IMR-90 (cell line): ENCODE results near the gene DSCAM. TPM values are rescaled to one million over a fixed set of nuclear protein-coding genes. Genes with fewer than 3 reads are reported as not detected.

Experiments
- ATAC-seq: fragments of 200-7000 bp; cut with Tn5 transposase; 2 replicates; pipeline ENCODE4 v1.9.1; 2020; ENCODE audit warnings: low read depth, mild to moderate bottlenecking, moderate library complexity
- BruUV-seq: library from RNA; stranded (reverse); fragments of 400-500 nt; replicated peaks from 2 replicates; lab custom pipeline; 2021; lab: Mats Ljungman, UMichigan
- CTCF ChIA-PET: fragments of 300-600 bp; formaldehyde crosslinking; extraction: SDS; loops from one replicate; lab custom pipeline; 2021; ENCODE audit warnings: antibody characterized with exemption; lab: Yijun Ruan, JAX
- POLR2A ChIA-PET: fragments of 300-600 bp; sonication (Branson Sonifier 250); formaldehyde crosslinking; loops from one replicate; lab custom pipeline; 2022; ENCODE audit warnings: antibody characterized with exemption; ENCODE audit not compliant: unreplicated experiment; lab: Charles Lee
- DNase-seq: peaks from one replicate; pipeline ENCODE4 v3.0.0; 2013
- H2AFZ ChIP-seq: replicated peaks from 2 replicates; pipeline ENCODE3; 2013; ENCODE audit warnings: low read length, mild to moderate bottlenecking; ENCODE audit not compliant: poor library complexity
- H2AK5ac ChIP-seq: 2 replicates; pipeline ENCODE4 v1.6.1; 2013; ENCODE audit warnings: low read depth, low read length, inconsistent platforms
- H2AK9ac ChIP-seq: replicated peaks from 2 replicates; pipeline ENCODE3; 2013; ENCODE audit warnings: mild to moderate bottlenecking, low read depth, low read length, moderate library complexity; ENCODE audit not compliant: poor library complexity
- H2BK120ac ChIP-seq: 2 replicates; pipeline ENCODE4 v1.6.1; 2013; ENCODE audit warnings: low read depth, low read length, inconsistent platforms
- H2BK15ac ChIP-seq: 3 replicates; pipeline ENCODE4 v1.6.1; 2013; ENCODE audit warnings: low read depth, low read length, inconsistent platforms
- H2BK20ac ChIP-seq: 2 replicates; pipeline ENCODE4 v1.6.1; 2013; ENCODE audit warnings: low read depth, mild to moderate bottlenecking, inconsistent platforms, low read length, moderate library complexity
- H2BK5ac ChIP-seq: 2 replicates; pipeline ENCODE4 v1.6.1; 2013; ENCODE audit warnings: mild to moderate bottlenecking, low read depth, low read length, inconsistent platforms; ENCODE audit not compliant: poor library complexity, severe bottlenecking
- H3K14ac ChIP-seq: replicated peaks from 2 replicates; pipeline ENCODE4 v1.6.1; 2013; ENCODE audit warnings: low read depth, low read length, inconsistent platforms
- H3K18ac ChIP-seq: 2 replicates; pipeline ENCODE4 v1.6.1; 2013; ENCODE audit warnings: low read depth, low read length, control low read depth
- H3K23ac ChIP-seq: 2 replicates; pipeline ENCODE4 v1.6.1; 2013; ENCODE audit warnings: low read depth, low read length, inconsistent platforms
- H3K27ac ChIP-seq: 2 replicates; pipeline ENCODE4 v1.5.1; 2013; ENCODE audit warnings: mild to moderate bottlenecking, control low read depth, low read length; ENCODE audit not compliant: insufficient read depth
- H3K27me3 ChIP-seq: 2 replicates; pipeline ENCODE4 v1.6.1; 2013; ENCODE audit warnings: low read length; ENCODE audit not compliant: control insufficient read depth, insufficient read depth
- H3K36me3 ChIP-seq: 2 replicates; pipeline ENCODE4 v1.6.1; 2013; ENCODE audit warnings: low read length, mixed read lengths; ENCODE audit not compliant: control insufficient read depth, insufficient read depth
- H3K4ac ChIP-seq: 2 replicates; pipeline ENCODE4 v1.6.1; 2013; ENCODE audit warnings: low read depth, low read length, inconsistent platforms
- H3K4me1 ChIP-seq: 2 replicates; pipeline ENCODE4 v1.6.1; 2013; ENCODE audit warnings: low read length, mixed read lengths; ENCODE audit not compliant: control insufficient read depth, insufficient read depth
- H3K4me2 ChIP-seq: 2 replicates; pipeline ENCODE4 v1.6.1; 2013; ENCODE audit warnings: low read depth, mild to moderate bottlenecking, control low read depth, low read length, moderate library complexity
- H3K4me3 ChIP-seq: 2 replicates; pipeline ENCODE4 v1.5.1; 2013; ENCODE audit warnings: low read depth, mild to moderate bottlenecking, control low read depth, low read length, moderate library complexity; ENCODE audit not compliant: insufficient read depth
- H3K56ac ChIP-seq: 2 replicates; pipeline ENCODE4 v1.6.1; 2013; ENCODE audit warnings: low read length, inconsistent platforms; ENCODE audit not compliant: insufficient read depth; ENCODE audit errors: extremely low read depth
- H3K79me1 ChIP-seq, 2 experiments: 2 replicates each; pipeline ENCODE4 v1.6.1; 2013; ENCODE audit warnings: low read length in 2 of 2, inconsistent platforms in 1 of 2, low read depth in 1 of 2
- H3K9ac ChIP-seq: 2 replicates; pipeline ENCODE4 v1.6.1; 2013; ENCODE audit warnings: low read depth, low read length, control low read depth
- H3K9me1 ChIP-seq: 2 replicates; pipeline ENCODE4 v1.6.1; 2013; ENCODE audit warnings: low read length, inconsistent platforms; ENCODE audit not compliant: insufficient read depth
- H3K9me3 ChIP-seq: 2 replicates; pipeline ENCODE4 v1.6.1; 2013; ENCODE audit warnings: low read length; ENCODE audit not compliant: control insufficient read depth, insufficient read depth
- H4K20me1 ChIP-seq: 2 replicates; pipeline ENCODE4 v1.6.1; 2013; ENCODE audit warnings: low read length, inconsistent platforms; ENCODE audit not compliant: insufficient read depth
- H4K5ac ChIP-seq: 2 replicates; pipeline ENCODE4 v1.6.1; 2013; ENCODE audit warnings: mild to moderate bottlenecking, low read depth, low read length, control low read depth
- H4K8ac ChIP-seq, 2 experiments: 2 replicates each; pipeline ENCODE4 v1.6.1; 2013; ENCODE audit warnings: low read depth in 2 of 2, low read length in 2 of 2, control low read depth in 1 of 2, inconsistent platforms in 1 of 2
- H4K91ac ChIP-seq: 2 replicates; pipeline ENCODE4 v1.6.1; 2013; ENCODE audit warnings: low read depth, low read length, inconsistent platforms; ENCODE audit not compliant: insufficient read depth
- BHLHE40 ChIP-seq: fragments of 150-350 bp; IDR thresholded peaks from 2 replicates; pipeline ENCODE4 v1.6.1; 2016; ENCODE audit warnings: mild to moderate bottlenecking, low read depth, low read length
- CEBPB ChIP-seq: IDR thresholded peaks from 2 replicates; pipeline ENCODE4 v1.6.1; 2012; ENCODE audit warnings: low read depth, low read length, improper control_type of control experiment
- CHD1 ChIP-seq: IDR thresholded peaks from 2 replicates; pipeline ENCODE4 v1.6.1; 2012; ENCODE audit warnings: low read depth, low read length, improper control_type of control experiment
- FOS ChIP-seq: fragments of 150-350 bp; IDR thresholded peaks from 2 replicates; pipeline ENCODE4 v1.6.1; 2016; ENCODE audit warnings: low read depth, low read length
- MAFK ChIP-seq: IDR thresholded peaks from 2 replicates; pipeline ENCODE4 v1.6.1; 2012; ENCODE audit warnings: low read depth, low read length, improper control_type of control experiment
- MAZ ChIP-seq: IDR thresholded peaks from 2 replicates; pipeline ENCODE4 v1.6.1; 2012; ENCODE audit warnings: low read depth, mild to moderate bottlenecking, low read length, improper control_type of control experiment, moderate library complexity, borderline replicate concordance
- MXI1 ChIP-seq: IDR thresholded peaks from 2 replicates; pipeline ENCODE4 v1.6.1; 2012; ENCODE audit warnings: low read depth, mild to moderate bottlenecking, low read length, moderate library complexity, borderline replicate concordance
- NFE2L2 ChIP-seq: fragments of 150-350 bp; IDR thresholded peaks from 2 replicates; pipeline ENCODE4 v1.6.1; 2016; ENCODE audit warnings: low read depth, mild to moderate bottlenecking, low read length
- POLR2A ChIP-seq: IDR thresholded peaks from 2 replicates; pipeline ENCODE4 v1.6.1; 2012; ENCODE audit warnings: mild to moderate bottlenecking, low read depth, low read length
- RAD21 ChIP-seq: IDR thresholded peaks from 2 replicates; pipeline ENCODE4 v1.6.1; 2012; ENCODE audit warnings: low read length, improper control_type of control experiment
- RCOR1 ChIP-seq: IDR thresholded peaks from 2 replicates; pipeline ENCODE4 v1.6.1; 2012; ENCODE audit warnings: mild to moderate bottlenecking, low read length, improper control_type of control experiment; ENCODE audit not compliant: insufficient replicate concordance
- RFX5 ChIP-seq: IDR thresholded peaks from 2 replicates; pipeline ENCODE4 v1.8.0; 2012; ENCODE audit warnings: low read depth, mild to moderate bottlenecking, low read length, moderate library complexity
- SMC3 ChIP-seq: fragments of 150-350 bp; IDR thresholded peaks from 2 replicates; pipeline ENCODE4 v1.6.1; 2016; ENCODE audit warnings: low read depth, mild to moderate bottlenecking, antibody characterized with exemption, low read length, moderate library complexity
- WGBS, 2 experiments: methylation state at CpG; one replicate each; pipeline versions ENCODE4 v1.1.5 to v1.1.7; 2013; ENCODE audit warnings: missing lambda C conversion rate in 2 of 2; ENCODE audit not compliant: insufficient read length in 1 of 2; ENCODE audit errors: extremely low coverage in 2 of 2; 5-methylcytosine and 5-hydroxymethylcytosine counted together
- dilution Hi-C: fragments of 300-500 bp; cut with HindIII; formaldehyde crosslinking; loops from one replicate; pipeline ENCODE4 v1.14.3; 2018; ENCODE audit warnings: low sequenced_read_pairs; ENCODE audit not compliant: unreplicated experiment
- in situ Hi-C: fragments of 300-500 bp; cut with MboI; formaldehyde crosslinking; loops from 3 replicates; pipeline ENCODE4 v1.14.3; 2019; ENCODE audit warnings: low sequenced_read_pairs, inconsistent platforms, mixed read lengths
- intact Hi-C: fragments of 100-400 bp; cut with micrococcal nuclease; formaldehyde crosslinking; loops from 2 replicates; pipeline ENCODE4 v1.10.0; 2022
- polyA plus RNA-seq, 3 experiments: library from polyadenylated mRNA; depleted of rRNA; stranded (reverse); fragments of >200 nt; gene quantifications; 2 replicates each; pipeline ENCODE4 v1.2.3, GENCODE V29; 2012; ENCODE audit warnings: low replicate concordance in 1 of 3
- total RNA-seq: library from RNA; depleted of rRNA; stranded (reverse); fragments of >200 nt; gene quantifications from 2 replicates; pipeline ENCODE4 v1.2.3, GENCODE V29; 2012
- TF ChIP-seq, protein P1 (sequence below): fragments of 150-350 bp; IDR thresholded peaks from 2 replicates; pipeline ENCODE4 v1.6.1; 2016; ENCODE audit warnings: low read depth, mild to moderate bottlenecking, low read length, moderate library complexity, borderline replicate concordance
- TF ChIP-seq, protein P2 (sequence below): conservative IDR thresholded peaks from 2 replicates; pipeline ENCODE4 v1.5.1; 2012; ENCODE audit warnings: mild to moderate bottlenecking, low read depth, low read length, improper control_type of control experiment
- TF ChIP-seq, protein P3 (sequence below): fragments of 150-350 bp; IDR thresholded peaks from 2 replicates; pipeline ENCODE4 v1.6.1; 2017; ENCODE audit warnings: mild to moderate bottlenecking, antibody characterized with exemption, low read length, low read depth

DSCAM gene
- total and polyA plus RNA-seq, 2 of the 4 experiments (the other 2 are of a cell fraction) = under 0.01 to 0.02 TPM

DNA sequence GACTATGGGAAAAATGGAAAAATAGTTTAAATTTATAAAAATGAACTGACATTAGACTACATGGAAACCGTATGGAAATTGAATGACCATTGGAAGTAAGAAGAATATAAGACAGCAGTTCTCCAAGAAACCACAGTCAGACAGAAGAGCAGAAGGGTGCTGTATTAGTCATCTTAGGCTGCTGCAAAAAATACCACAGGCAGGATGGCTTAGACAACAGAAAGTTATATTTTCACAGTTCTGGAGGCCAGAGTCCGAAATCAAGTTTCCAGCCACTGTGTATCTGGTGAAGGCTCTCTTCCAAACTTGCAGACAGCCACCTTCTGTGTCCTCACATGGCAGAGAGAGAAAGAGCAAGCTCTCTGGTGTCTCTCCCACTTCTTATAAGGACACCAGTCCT lies 175.2 kb downstream of the DSCAM start:
- no TSS peak for BruUV-seq
- intact Hi-C loops = no loop called here
- ATAC-seq (no peak), DNase-seq (no peak)
- H3K4me1 ChIP-seq = no peaks in the 10 kb centered on the region
- no peak overlapping the region for H3K23ac ChIP-seq
- in situ Hi-C loops = loop anchor here (25.0 kb wide), 1 partner anchor 91 kb away; no protein-coding TSS in a partner anchor
- H3K79me1 ChIP-seq = no peaks in the 10 kb centered on the region
- H3K14ac ChIP-seq = no peak overlapping the region
- H2BK120ac ChIP-seq = no peak overlapping the region
- no peak overlapping the region for H2AK9ac ChIP-seq
- H3K4ac ChIP-seq = no peak overlapping the region
- H4K5ac ChIP-seq = no peak overlapping the region
- no peak for TF ChIP-seq RCOR1
- TF ChIP-seq SMC3 = no peak
- TF ChIP-seq, protein P1, sequence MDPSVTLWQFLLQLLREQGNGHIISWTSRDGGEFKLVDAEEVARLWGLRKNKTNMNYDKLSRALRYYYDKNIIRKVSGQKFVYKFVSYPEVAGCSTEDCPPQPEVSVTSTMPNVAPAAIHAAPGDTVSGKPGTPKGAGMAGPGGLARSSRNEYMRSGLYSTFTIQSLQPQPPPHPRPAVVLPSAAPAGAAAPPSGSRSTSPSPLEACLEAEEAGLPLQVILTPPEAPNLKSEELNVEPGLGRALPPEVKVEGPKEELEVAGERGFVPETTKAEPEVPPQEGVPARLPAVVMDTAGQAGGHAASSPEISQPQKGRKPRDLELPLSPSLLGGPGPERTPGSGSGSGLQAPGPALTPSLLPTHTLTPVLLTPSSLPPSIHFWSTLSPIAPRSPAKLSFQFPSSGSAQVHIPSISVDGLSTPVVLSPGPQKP = no peak
- no peak for TF ChIP-seq RAD21
- no peak for TF ChIP-seq POLR2A
- TF ChIP-seq MXI1 = no peak
- no peak for TF ChIP-seq FOS
- no peak for TF ChIP-seq CHD1
- TF ChIP-seq, protein P2, sequence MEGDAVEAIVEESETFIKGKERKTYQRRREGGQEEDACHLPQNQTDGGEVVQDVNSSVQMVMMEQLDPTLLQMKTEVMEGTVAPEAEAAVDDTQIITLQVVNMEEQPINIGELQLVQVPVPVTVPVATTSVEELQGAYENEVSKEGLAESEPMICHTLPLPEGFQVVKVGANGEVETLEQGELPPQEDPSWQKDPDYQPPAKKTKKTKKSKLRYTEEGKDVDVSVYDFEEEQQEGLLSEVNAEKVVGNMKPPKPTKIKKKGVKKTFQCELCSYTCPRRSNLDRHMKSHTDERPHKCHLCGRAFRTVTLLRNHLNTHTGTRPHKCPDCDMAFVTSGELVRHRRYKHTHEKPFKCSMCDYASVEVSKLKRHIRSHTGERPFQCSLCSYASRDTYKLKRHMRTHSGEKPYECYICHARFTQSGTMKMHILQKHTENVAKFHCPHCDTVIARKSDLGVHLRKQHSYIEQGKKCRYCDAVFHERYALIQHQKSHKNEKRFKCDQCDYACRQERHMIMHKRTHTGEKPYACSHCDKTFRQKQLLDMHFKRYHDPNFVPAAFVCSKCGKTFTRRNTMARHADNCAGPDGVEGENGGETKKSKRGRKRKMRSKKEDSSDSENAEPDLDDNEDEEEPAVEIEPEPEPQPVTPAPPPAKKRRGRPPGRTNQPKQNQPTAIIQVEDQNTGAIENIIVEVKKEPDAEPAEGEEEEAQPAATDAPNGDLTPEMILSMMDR = no peak
- no peak for TF ChIP-seq RFX5
- TF ChIP-seq NFE2L2 = no peak
- TF ChIP-seq, protein P3, sequence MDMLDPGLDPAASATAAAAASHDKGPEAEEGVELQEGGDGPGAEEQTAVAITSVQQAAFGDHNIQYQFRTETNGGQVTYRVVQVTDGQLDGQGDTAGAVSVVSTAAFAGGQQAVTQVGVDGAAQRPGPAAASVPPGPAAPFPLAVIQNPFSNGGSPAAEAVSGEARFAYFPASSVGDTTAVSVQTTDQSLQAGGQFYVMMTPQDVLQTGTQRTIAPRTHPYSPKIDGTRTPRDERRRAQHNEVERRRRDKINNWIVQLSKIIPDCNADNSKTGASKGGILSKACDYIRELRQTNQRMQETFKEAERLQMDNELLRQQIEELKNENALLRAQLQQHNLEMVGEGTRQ = no peak
- TF ChIP-seq CEBPB = no peak
- no peak for TF ChIP-seq MAFK
- TF ChIP-seq MAZ = no peak
- no peak for TF ChIP-seq BHLHE40
- no peak overlapping the region for H2AFZ ChIP-seq
- H3K27ac ChIP-seq = no peak overlapping the region
- H2BK20ac ChIP-seq = no peak overlapping the region
- H4K8ac ChIP-seq = no peak overlapping the region
- no peak overlapping the region for H3K9ac ChIP-seq
- no CpG with 5 or more reads among the region's 2 CpGs for WGBS, 2 experiments
- no peak overlapping the region for H3K4me3 ChIP-seq
- no peaks in the 10 kb centered on the region for H3K27me3 ChIP-seq
- CTCF ChIA-PET = no interaction called here
- H3K9me1 ChIP-seq = no peaks in the 10 kb centered on the region
- H3K18ac ChIP-seq = no peak overlapping the region
- no peak overlapping the region for H2BK15ac ChIP-seq
- no peak overlapping the region for H2AK5ac ChIP-seq
- no peaks in the 10 kb centered on the region for H3K36me3 ChIP-seq
- H4K20me1 ChIP-seq = no peaks in the 10 kb centered on the region
- dilution Hi-C loops = no loop called here
- H3K4me2 ChIP-seq = no peak overlapping the region
- POLR2A ChIA-PET = no interaction called here
- no peak overlapping the region for H2BK5ac ChIP-seq
- H3K56ac ChIP-seq = no peak overlapping the region
- peaks cover 8% of the 10 kb centered on the region for H3K9me3 ChIP-seq
- H4K91ac ChIP-seq = no peak overlapping the region
